CD4-positive, alpha-beta T cell treated with Interleukin-4 for 4 hours (primary cell): Measurements from ENCODE around the gene PLEKHA4.
A peak's percentile ranks its signal among the peaks of the same experiment; 100 is the strongest.
"Not testable (repeated sequence)": the region's sequence is repeated elsewhere in the genome, so short reads cannot be mapped to it uniquely, and the experiment has no call there.

Experiments used
- DNase-seq: peaks from one replicate; pipeline ENCODE4 v3.0.0-alpha.2; 2020

PLEKHA4 gene

GRCh38 chr19:48861313-48861712 lies 7.1 kb downstream of the PLEKHA4 start:
- no peak for DNase-seq

- no peak for DNase-seq
Measured at GRCh38 chr19:48859711-48860572, 8.5 kb downstream of the PLEKHA4 start.

- DNase-seq: peak; percentile 80
Measured at GRCh38 chr19:48858984-48859710, 9.3 kb downstream of the PLEKHA4 start.

- DNase-seq: no peak
Measured at GRCh38 chr19:48856921-48857320, 11.5 kb downstream of the PLEKHA4 start.

DNA sequence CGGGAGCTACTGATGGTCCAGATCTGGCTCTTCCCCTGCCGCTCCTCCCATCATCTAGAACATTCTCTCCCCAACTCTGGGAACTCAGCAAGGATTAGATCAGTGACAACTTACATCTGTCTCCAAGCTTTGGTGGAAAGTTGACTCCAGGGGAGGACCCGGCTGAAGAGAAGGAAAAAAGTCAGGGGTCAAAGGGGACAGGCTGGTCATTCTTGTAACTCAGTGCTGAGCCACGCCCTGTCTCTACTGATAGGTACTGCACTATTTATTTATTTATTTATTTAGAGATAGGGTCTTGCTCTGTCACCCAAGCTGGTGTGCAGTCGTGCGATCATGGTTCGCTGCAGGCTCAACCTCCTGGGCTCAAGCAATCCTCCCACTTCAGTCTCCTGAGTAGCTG lies 14.3 kb downstream of the PLEKHA4 start:
- DNase-seq: no peak

DNA sequence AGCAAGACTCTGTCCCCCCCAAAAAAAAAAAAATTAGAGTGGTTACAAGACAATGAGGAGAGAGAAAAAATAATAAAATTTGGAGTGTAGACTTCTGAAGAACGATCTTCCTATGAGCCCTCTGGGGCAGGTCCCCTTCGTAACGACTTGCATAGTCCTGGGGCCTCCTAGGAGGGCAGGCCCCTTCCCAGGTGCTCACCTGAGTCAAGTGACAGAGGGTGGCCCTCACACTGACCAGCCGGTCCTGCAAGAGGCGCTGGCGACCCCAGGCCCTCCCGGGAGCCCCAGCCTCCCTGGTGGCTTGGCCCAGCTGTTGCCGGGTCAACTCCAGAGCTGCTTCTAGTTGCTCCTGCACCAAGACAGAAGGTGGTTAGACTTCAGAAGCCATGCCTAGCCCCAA lies 14.9 kb downstream of the PLEKHA4 start:
- DNase-seq: no peak

GRCh38 chr19:48852292-48852691 lies 16.1 kb downstream of the PLEKHA4 start:
- DNase-seq: no peak

- DNase-seq: not testable (repeated sequence)
Measured at GRCh38 chr19:48846659-48847058, 21.8 kb downstream of the PLEKHA4 start.

DNA sequence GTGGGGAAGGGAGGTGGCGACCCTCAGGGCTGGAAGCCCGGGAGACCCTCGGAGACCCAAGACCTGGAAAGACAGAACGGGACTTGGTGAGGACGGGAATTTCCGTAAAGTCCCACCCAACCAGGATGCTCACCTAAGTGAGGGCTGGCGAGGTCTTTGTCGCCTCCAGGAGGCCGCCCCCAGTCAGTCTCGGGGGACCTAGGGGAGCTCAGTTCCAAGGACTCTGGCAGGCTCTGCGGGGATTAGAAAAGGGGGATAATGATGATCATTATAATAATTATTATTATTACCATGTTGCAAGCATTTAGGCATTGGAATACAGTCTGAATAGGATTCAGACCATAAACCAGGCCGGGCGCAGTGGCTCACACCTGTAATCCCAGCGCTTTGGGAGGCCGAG lies 23.0 kb downstream of the PLEKHA4 start:
- no peak for DNase-seq

- no peak for DNase-seq
Measured at GRCh38 chr19:48844472-48844871, 23.9 kb downstream of the PLEKHA4 start.

GRCh38 chr19:48842789-48843162 lies 25.6 kb downstream of the PLEKHA4 start:
- DNase-seq: peak; percentile 56

GRCh38 chr19:48841571-48841970 lies 26.8 kb downstream of the PLEKHA4 start:
- DNase-seq: no peak

DNA sequence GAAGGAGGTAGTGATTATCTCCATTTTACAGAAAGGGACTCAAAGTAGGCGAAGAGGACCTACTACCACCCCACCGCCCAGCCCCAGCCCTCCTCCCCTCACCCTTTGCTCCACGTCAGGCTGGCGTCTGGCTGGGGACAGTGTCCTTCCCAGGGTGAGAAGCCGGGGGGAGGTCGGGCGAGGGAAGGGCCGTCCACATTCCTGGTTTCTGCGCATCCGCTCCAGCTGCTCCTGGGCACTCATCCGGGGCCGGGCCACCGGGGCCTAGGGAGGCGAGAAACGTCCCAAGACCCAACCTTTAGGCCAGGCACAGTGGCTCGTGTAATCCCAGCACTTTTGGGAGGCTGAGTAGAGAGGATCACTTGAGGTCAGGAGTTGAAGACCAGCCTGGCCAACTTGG lies 27.4 kb downstream of the PLEKHA4 start:
- no peak for DNase-seq

GRCh38 chr19:48837687-48838086 lies 30.7 kb downstream of the PLEKHA4 start:
- no peak for DNase-seq

DNA sequence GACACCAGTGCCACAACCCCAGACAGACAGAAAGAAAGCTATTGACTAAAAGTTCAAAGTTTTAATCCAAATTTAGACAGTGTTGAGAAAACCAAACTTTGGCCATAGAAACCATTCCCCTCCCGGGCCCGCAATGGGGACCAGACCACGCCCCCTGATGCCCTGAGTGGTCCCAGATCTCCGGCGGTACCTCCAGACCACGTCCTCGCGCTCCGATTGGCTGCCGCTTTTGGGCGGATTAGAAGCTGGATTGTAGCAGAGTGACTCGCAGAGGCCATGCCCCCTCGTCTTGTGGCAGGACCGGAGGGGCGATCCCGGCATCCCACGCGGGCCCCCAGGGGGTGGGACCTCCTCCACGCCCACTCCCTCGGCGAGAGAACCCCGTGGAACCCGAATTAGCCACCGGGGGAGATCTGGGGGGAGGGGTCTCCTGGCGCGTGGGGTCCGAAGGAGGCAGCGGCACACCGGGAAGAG lies 31.3 kb downstream of the PLEKHA4 start:
- DNase-seq: peak; percentile 76

DNA sequence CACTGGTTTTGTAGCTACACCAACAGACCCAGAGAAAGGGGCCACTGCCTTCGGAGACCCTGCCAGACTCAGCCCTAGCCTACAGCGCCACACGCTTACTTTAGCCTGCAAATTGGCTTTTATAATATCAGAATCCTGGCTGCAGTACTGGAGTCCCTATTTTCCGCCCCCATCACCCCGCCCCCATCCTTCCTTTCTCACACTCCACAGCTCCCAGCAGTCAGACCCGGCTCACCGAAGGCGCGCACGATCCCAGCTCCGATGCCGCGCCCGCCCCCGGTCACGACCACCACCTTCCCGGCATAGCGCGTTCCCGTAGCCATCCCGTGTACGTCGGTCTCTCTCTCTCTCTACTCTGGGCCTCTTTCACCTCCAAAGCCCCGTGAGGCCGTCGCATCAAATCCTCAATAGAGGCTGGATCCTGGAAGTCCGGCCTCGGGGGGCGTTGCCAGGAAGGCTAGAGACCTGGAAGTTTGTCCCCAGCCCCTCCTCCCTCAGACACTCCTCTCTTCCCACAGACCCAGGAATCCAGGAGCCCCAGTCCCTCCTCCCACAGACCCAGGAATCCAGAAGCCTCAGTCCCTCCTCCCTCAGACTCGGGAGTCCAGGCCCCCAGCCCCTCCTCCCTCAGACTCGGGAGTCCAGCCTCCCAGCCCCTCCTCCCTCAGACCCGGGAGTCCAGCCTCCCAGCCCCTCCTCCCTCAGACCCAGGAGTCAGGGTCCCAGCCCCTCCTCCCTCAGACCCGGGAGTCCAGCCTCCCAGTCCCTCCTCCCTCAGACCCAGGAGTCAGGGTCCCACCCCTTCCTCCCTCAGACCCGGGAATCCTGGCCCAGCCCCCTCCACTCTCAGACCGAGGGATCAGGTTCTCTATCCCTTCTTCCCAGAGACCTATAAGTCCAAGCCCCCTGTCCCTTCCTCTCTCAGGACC lies 32.1 kb downstream of the PLEKHA4 start, which contains the start of gene HSD17B14:
HSD17B14 (minus strand) TSS at position 403 of the 929 bp plus-strand sequence; CDS start at position 323, 80 bp downstream.
- DNase-seq: no peak

DNA sequence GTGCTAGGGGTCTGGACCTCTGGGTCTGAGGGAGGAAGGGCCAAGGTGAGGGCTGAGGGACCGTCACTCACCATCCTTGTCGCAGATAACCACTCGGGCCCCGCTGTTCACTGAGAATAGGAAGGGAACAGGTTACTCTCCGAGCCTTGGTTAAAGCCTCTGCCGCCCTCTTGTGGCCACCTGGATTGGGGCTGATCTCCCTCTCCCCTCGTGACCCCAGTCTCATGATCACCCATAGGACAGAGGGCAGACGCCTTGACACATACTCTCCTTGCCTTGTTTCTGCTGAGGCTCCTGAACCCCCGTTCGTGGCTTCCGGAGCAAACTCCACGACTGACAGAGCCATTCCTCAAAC lies 32.7 kb downstream of the PLEKHA4 start:
- DNase-seq: peak; percentile 91

- DNase-seq: no peak
Measured at GRCh38 chr19:48833977-48834376, 34.4 kb downstream of the PLEKHA4 start.

DNA sequence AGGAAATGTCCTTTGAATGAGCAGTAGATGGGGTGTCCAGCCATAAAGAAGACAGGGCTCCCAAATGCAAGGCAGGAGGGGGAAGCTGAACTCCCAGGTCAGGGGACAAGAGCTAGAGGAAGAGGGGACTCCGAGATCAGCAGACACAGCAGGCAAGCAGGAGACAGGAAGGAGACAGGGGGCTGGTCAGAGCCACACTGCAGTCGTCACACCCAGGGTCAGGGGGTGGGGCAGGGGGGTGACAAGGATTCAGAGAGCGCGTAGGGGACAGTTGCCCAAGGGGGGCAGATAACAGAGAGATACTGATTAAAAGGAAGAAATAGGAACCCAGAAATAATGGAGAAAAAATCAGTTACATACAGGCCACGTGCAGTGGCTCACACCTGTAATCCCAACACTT lies 35.4 kb downstream of the PLEKHA4 start:
- no peak for DNase-seq

DNA sequence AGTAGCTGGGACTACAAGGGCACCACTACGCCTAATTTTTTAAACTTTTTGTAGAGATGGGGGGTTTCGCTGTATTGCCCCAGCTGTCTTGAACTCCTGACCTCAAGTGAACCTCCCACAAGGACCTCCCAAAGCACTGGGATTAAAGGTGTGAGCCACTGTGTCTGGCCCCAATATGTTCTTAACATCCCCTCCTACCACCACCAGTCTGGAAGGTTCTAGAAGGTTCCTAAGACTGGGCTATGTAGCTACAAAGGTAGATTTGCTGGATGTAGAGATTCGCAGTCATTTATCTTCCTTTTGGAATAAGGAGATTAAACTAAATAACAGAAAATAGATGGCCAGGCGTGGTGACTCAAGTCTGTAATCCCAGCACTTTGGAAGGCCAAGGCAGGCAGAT lies 37.5 kb downstream of the PLEKHA4 start:
- no peak for DNase-seq

- no peak for DNase-seq
Measured at GRCh38 chr19:48830088-48830487, 38.3 kb downstream of the PLEKHA4 start.

- DNase-seq: no peak
Measured at GRCh38 chr19:48826606-48827020, 41.8 kb downstream of the PLEKHA4 start.

DNA sequence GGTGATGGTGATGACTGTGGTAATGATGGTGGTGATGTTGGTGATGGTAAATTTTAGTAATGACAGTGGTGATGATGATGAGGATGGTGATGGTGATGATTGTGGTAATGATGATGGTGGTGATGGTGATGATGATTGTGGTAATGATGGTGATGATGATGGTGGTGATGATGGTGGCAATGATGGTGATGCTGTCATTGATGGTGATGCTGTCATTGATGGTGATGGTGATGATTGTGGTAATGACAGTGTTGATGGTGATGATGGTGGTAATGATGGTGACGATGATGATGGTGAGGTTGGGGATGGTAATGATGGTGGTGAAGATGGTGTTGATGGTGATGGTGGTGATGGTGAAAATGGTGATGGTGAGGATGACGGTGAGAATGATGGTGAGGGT lies 45.9 kb downstream of the PLEKHA4 start:
- DNase-seq: no peak
